HFFc6 (cell line): ENCODE measurements around the gene SATB1. TPM values are rescaled to one million over a fixed set of nuclear protein-coding genes. Genes with fewer than 3 reads are reported as not detected.

ENCODE experiments used
- DNase-seq: peaks from one replicate; pipeline ENCODE4 v3.0.0-alpha.2; 2018
- H3K27ac Mint-ChIP-seq: 2 replicates; pipeline ENCODE4 v1.8.0; 2020; ENCODE audit warnings: mild to moderate bottlenecking, mixed read lengths
- H3K27me3 Mint-ChIP-seq: 2 replicates; pipeline ENCODE4 v1.8.0; 2021; ENCODE audit warnings: mild to moderate bottlenecking, moderate library complexity, mixed read lengths; ENCODE audit not compliant: insufficient read depth
- H3K36me3 Mint-ChIP-seq: 2 replicates; pipeline ENCODE4 v1.8.0; 2021; ENCODE audit warnings: low read depth, mixed read lengths
- H3K4me1 Mint-ChIP-seq: 2 replicates; pipeline ENCODE4 v1.8.0; 2020; ENCODE audit warnings: low read depth, mixed read lengths
- H3K4me3 Mint-ChIP-seq: 2 replicates; pipeline ENCODE4 v1.8.0; 2020; ENCODE audit warnings: mild to moderate bottlenecking, moderate library complexity, mixed read lengths
- H3K9me3 Mint-ChIP-seq: 2 replicates; pipeline ENCODE4 v1.8.0; 2020; ENCODE audit warnings: mild to moderate bottlenecking, mixed read lengths
- total RNA-seq, 6 experiments: library from RNA; stranded (reverse); fragmentation: NEBNext Ultra II Directional; extraction: Animal tissue kit (Norgen Biotek cat#: 25700); gene quantifications; 2 replicates in 1 of 6; 3 replicates in 5 of 6; pipeline ENCODE4 v1.2.3, GENCODE V29; 2021
- TF ChIP-seq, protein P1 (sequence below): fragments of 200-600 bp; sonication (generic); IDR thresholded peaks from 2 replicates; pipeline ENCODE4 v1.5.0; 2021; ENCODE audit warnings: antibody characterized with exemption, mild to moderate bottlenecking

Gene SATB1
- total RNA-seq, 6 experiments from 2014 or later: 1.5 to 4.9 (median 2.3) TPM

- DNase-seq: no peak
- Mint-ChIP-seq H3K27ac (no peak overlapping the region), H3K27me3 (peaks cover 5% of the 10 kb centered on the region; the same call in 1 of the 2 replicates), H3K4me3 (no peak overlapping the region), H3K4me1 (no peaks in the 10 kb centered on the region), H3K36me3 (no peaks in the 10 kb centered on the region), H3K9me3 (no peaks in the 10 kb centered on the region)
- TF ChIP-seq, protein P1, sequence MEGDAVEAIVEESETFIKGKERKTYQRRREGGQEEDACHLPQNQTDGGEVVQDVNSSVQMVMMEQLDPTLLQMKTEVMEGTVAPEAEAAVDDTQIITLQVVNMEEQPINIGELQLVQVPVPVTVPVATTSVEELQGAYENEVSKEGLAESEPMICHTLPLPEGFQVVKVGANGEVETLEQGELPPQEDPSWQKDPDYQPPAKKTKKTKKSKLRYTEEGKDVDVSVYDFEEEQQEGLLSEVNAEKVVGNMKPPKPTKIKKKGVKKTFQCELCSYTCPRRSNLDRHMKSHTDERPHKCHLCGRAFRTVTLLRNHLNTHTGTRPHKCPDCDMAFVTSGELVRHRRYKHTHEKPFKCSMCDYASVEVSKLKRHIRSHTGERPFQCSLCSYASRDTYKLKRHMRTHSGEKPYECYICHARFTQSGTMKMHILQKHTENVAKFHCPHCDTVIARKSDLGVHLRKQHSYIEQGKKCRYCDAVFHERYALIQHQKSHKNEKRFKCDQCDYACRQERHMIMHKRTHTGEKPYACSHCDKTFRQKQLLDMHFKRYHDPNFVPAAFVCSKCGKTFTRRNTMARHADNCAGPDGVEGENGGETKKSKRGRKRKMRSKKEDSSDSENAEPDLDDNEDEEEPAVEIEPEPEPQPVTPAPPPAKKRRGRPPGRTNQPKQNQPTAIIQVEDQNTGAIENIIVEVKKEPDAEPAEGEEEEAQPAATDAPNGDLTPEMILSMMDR: no peak
These were observed 46.9 kb downstream of the SATB1 start for GRCh38 chr3:18378218-18378617.

DNA sequence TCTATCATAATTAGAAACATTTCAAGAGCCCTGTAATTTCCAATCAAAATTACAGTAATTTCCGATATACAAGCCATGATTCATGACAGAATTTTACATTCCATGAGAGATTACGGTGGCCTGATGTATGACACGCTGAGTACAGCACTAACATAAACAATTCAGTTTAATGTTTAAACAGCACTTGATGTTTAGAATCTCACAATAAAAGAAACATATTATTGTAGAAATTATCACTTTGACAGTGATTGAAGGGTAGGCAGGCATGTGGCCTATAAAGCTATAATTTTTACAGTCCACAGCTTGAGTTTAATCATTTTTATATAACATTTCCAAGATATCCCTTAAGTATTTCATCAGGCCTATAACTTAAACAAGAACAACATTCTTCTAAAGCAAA, 48.5 kb downstream of the SATB1 start:
- Mint-ChIP-seq H3K27me3 (peaks cover 8% of the 10 kb centered on the region; the same call in 1 of the 2 replicates), H3K27ac (no peak overlapping the region), H3K4me1 (no peaks in the 10 kb centered on the region), H3K9me3 (no peaks in the 10 kb centered on the region), H3K36me3 (no peaks in the 10 kb centered on the region), H3K4me3 (no peak overlapping the region)
- TF ChIP-seq, protein P1: no peak
- no peak for DNase-seq

DNA sequence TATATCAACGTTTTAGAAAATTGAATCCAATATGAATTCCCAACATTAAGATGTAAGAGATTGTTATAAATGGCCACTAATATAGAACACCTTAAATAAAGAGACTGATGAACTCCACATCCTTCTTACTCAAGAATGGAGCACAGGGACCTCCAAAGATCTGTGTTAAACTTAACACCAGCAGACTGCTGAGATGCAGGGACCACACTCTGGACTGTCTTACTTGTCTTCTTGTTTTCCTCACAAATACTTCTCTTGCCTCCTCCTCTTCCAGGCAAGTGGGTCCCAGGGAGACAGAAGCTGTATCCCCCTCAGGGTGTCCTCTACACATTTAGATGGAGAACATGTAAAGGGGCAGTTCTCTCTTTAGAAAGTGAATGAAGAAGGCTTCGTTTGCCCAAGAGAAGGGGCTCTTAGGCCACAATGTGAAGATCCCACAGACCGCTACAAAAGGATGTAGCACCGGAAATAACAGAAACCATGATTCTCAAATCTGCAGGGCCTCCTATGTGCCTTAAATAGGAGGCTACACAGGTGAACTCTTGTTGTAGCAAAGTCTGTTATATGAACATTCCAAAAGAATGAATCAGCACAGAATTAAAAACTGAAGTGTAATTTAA, 52.2 kb downstream of the SATB1 start:
- H3K4me3 Mint-ChIP-seq: no peak overlapping the region
- H3K27me3 Mint-ChIP-seq: peaks cover 10% of the 10 kb centered on the region
- H3K27ac Mint-ChIP-seq: no peak overlapping the region
- H3K9me3 Mint-ChIP-seq: no peaks in the 10 kb centered on the region
- no peaks in the 10 kb centered on the region for H3K36me3 Mint-ChIP-seq
- TF ChIP-seq, protein P1: no peak
- no peak for DNase-seq
- no peaks in the 10 kb centered on the region for H3K4me1 Mint-ChIP-seq

- Mint-ChIP-seq H3K4me3 (no peak overlapping the region), H3K36me3 (no peaks in the 10 kb centered on the region), H3K27me3 (peaks cover 13% of the 10 kb centered on the region), H3K4me1 (no peaks in the 10 kb centered on the region), H3K27ac (no peak overlapping the region), H3K9me3 (no peaks in the 10 kb centered on the region)
- TF ChIP-seq, protein P1: no peak
- no peak for DNase-seq
These were observed 54.5 kb downstream of the SATB1 start for GRCh38 chr3:18370672-18371071.

- no peak for DNase-seq
- H3K27ac Mint-ChIP-seq: no peak overlapping the region
- H3K27me3 Mint-ChIP-seq: peaks cover 15% of the 10 kb centered on the region
- no peak overlapping the region for H3K4me3 Mint-ChIP-seq
- H3K9me3 Mint-ChIP-seq: no peaks in the 10 kb centered on the region
- H3K36me3 Mint-ChIP-seq: no peaks in the 10 kb centered on the region
- TF ChIP-seq, protein P1: no peak
- H3K4me1 Mint-ChIP-seq: no peaks in the 10 kb centered on the region
These were observed 55.5 kb downstream of the SATB1 start for GRCh38 chr3:18369551-18370185.
